ENCODE measurements around the gene JMJD1C.

- TF ChIP-seq CTCF (IDR thresholded peaks at IDR 0.05) (no peak), POLR2A (IDR thresholded peaks at IDR 0.05) (no peak)
Measured at GRCh38 chr10:63376560-63377304, 89.0 kb downstream of the JMJD1C start.
